ENCODE results near the gene ARL8A.
"Not testable (repeated sequence)": the region's sequence is repeated elsewhere in the genome, so short reads cannot be mapped to it uniquely, and the experiment has no call there.

Gene ARL8A

GRCh38 chr1:202182040-202182877 lies 37.7 kb upstream of the ARL8A start:
- no peak for DNase-seq
- TF ChIP-seq GATA1 (IDR thresholded peaks at IDR 0.05; ENCODE audit: low read depth, low read length) (no peak), POLR2A (IDR thresholded peaks at IDR 0.05; ENCODE audit: low read length) (no peak)

DNA sequence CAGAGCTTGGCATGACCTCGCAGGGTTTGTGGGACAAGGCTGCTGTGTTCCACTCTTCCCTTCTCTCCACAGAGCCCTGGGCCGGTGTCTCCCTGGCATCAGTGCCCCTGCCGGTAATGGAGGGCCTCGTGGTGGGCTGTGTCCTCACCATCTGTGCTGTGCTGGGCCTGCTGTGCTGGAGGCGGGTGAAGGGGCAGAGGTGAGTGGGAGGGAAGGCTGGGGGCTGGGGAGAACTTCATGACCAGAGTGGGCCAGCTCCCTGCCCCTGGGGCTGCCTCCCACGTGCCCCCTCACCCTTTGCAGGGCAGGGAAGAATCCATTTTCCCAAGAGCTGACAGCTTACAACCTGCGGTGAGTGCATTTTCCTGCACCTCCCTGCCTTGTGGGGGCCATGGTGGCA lies 37.0 kb upstream of the ARL8A start:
- DNase-seq: no peak
- TF ChIP-seq POLR2A (IDR thresholded peaks at IDR 0.05; ENCODE audit: low read length) (no peak), GATA1 (IDR thresholded peaks at IDR 0.05; ENCODE audit: low read depth, low read length) (no peak)

DNA sequence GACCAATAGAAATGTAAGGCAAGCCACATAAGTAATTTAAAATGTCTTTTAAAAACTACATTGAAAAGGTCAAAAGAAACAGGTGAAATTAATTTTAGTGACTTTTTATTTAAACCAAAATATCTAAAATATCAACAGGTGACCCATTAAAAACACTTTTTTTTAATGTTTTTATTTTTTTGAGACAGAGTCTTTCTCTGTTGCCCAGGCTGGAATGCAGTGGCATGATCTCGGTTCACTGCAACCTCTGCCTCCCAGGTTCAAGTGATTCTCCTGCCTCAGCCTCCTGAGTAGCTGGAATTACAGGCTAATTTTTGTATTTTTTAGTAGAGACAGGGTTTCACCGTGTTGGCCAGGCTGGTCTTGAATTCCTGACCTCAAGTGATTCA lies 36.2 kb upstream of the ARL8A start:
- DNase-seq: not testable (repeated sequence)

DNA sequence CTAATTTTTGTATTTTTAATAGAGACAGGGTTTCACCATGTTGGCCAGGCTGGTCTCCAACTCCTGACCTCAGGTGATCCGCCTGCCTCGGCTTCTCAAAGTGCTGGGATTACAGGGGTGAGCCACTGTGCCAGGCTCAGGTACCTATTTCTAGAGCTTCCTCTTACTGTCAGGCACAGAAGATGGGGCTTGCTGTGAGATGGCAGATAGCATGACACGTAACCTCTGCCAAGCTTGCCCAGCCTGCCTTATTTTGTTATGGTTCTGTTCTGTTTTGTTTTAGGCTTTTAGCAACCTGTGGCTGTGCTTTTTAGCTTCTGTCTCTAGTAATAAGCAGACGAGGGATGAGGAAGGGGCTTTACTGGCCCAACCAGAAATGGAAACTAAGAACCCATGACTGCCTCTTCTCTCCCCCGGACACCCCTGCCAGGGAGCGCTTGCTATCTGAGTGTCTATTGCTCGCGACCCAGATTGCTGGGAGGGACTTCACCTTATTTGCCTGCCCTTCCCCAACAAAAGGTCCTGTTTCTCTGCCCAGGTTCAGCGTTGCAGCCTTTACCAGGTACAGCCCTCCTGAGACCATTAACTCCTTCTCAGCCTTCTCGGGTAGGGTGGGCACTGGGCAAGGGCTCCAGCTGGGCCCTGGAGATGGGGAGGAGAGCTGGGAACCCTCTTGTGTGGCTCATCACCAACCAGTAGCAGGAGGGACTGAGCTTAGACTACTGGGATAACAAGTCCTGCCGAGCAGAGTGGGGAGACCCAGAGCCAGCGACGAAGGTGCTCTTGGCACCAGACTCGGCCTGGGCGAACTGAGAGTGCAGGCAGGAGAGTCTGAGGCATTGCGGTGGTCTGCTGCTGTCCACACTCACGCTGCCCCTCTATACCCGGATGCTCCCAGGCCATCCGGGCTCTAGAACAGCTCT lies 35.6 kb upstream of the ARL8A start:
- no peak for TF ChIP-seq POLR2A (IDR thresholded peaks at IDR 0.05; ENCODE audit: low read length)
- TF ChIP-seq GATA1 (IDR thresholded peaks at IDR 0.05; ENCODE audit: low read depth, low read length): no peak
- no peak for DNase-seq

DNA sequence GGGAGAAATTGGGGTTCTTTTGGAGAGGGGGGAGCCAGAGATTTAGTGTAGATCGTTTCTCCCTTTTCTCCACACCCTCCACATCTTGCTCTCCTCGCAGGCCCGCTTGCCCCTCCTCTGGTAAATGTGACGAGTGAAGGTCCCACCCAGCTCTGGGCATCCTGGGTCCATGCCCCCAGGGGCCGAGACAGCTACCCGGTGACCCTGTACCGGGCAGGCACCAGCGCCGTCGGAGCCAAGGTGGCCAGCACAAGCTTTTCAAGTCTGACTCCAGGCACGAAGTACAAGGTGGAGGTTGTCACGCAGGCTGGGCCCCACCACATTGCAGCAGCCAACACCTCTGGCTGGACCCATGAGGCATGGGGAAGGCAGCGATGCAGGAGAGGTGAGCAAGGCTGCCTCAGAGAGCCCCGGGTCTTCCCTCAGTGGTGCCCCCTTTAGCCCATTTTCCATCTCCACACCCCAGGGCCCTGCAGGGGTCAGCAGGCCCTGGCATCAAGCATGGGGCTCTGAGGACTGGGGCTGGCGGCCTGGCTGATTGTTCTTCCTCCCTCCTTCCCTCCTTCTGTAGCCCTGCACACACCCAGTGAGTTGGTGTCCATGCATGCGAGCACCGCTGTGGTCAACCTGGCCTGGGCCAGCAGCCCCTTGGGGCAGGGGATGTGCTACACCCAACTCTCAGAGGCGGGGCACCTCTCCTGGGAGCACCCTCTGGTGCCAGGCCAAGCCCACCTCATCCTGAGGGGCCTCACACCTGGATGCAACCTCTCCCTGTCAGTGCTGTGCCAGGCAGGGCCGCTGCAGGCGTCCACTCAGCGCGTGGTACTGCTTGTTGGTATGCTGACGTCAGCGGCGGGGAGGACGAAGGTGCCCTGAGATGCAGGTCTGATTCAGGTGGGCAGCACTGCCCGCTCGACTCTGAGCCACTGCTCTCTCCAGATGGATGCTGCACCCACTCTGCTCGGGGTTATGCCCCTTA lies 32.7 kb upstream of the ARL8A start:
- DNase-seq: no peak
- TF ChIP-seq GATA1 (IDR thresholded peaks at IDR 0.05; ENCODE audit: low read depth, low read length) (no peak), POLR2A (IDR thresholded peaks at IDR 0.05; ENCODE audit: low read length) (no peak)

GRCh38 chr1:202173993-202174392 lies 29.5 kb upstream of the ARL8A start:
- TF ChIP-seq GATA1 (IDR thresholded peaks at IDR 0.05; ENCODE audit: low read depth, low read length) (no peak), POLR2A (IDR thresholded peaks at IDR 0.05; ENCODE audit: low read length) (no peak)
- DNase-seq: no peak

- TF ChIP-seq GATA1 (IDR thresholded peaks at IDR 0.05; ENCODE audit: low read depth, low read length) (no peak), POLR2A (IDR thresholded peaks at IDR 0.05; ENCODE audit: low read length) (no peak)
- DNase-seq: peak; percentile 16 to 31
Measured at GRCh38 chr1:202172015-202172355, 27.4 kb upstream of the ARL8A start.

DNA sequence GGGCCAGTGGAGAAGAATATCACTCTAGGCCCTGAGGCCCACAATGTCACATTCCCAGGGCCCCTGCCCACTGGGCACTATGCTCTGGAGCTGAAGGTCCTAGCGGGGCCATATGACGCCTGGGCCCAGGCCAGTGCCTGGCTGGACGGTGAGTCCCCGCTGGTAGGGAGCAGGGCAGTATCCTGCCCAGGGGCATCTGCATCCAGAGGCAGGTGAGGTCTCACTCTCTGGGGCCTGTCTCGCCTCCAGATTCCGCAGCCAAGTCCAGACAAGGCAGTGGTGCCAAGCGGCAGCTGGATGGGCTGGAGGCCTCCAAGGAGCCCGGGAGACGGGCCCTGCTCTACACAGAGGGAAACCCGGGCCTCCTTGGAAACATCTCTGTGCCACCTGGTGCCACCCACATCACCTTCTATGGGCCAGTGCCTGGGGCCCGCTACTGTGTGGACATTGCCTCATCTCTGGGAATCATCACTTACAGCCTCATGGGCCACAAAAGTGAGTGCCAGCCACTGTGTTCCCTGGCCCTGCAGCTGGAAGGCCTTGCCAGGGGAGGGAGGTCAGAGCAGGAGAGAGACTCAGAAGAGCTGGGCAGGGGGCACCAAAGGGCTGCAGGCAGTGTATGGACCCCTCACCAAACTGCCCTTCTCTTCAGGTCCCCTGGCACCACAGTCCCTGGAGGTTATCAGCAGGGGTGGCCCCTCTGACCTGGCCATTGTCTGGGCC lies 26.9 kb upstream of the ARL8A start:
- no peak for DNase-seq
- TF ChIP-seq POLR2A (IDR thresholded peaks at IDR 0.05; ENCODE audit: low read length) (no peak), GATA1 (IDR thresholded peaks at IDR 0.05; ENCODE audit: low read depth, low read length) (no peak)

DNA sequence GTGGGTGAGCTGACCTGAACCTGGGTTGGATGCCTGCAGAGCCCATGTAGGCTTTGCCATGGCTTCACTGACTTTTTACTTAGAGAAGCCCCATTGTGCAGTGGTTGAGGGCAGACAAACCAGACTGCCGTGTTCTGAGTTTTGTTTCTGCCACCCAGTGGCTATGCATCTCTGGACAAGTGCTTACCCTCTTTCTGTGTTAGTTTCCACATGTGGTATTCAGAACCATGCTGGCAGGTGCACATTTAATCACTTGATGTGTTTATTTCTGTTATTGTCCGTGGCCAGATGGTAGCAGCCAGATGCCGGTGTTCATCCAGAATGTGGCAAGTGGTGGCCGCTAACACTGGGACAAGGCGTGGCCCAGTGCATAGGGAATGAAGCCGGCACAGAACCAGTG lies 26.2 kb upstream of the ARL8A start:
- no peak for DNase-seq
- TF ChIP-seq GATA1 (IDR thresholded peaks at IDR 0.05; ENCODE audit: low read depth, low read length) (no peak), POLR2A (IDR thresholded peaks at IDR 0.05; ENCODE audit: low read length) (no peak)

DNA sequence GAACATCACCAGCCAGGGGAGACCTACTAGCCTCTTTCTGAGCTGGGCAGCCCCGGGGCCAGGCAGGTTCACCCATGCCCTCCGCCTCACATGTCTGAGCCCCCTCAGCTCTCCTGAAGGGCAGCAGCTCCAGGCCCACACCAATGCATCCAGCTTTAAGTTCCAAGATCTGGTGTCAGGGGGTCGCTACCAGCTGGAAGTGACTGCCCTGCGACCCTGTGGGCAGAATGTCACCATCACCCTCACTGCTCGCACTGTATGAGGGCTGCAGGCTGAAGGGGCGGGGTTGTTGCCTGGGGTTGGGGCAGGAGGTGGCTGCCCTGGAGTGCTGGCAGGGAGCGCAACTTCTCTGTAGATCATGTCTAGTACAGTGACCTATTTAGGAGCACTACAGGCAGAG lies 24.3 kb upstream of the ARL8A start:
- no peak for DNase-seq
- TF ChIP-seq POLR2A (IDR thresholded peaks at IDR 0.05; ENCODE audit: low read length): no peak
- TF ChIP-seq GATA1 (IDR thresholded peaks at IDR 0.05; ENCODE audit: low read depth, low read length): no peak

GRCh38 chr1:202167708-202168415 lies 23.3 kb upstream of the ARL8A start:
- TF ChIP-seq POLR2A (IDR thresholded peaks at IDR 0.05; ENCODE audit: low read length): no peak
- no peak for TF ChIP-seq GATA1 (IDR thresholded peaks at IDR 0.05; ENCODE audit: low read depth, low read length)
- no peak for DNase-seq

- not testable (repeated sequence) for DNase-seq
Measured at GRCh38 chr1:202167054-202167453, 22.5 kb upstream of the ARL8A start.

Data from erythroblast (primary cell).